Kidney epithelial cell (primary cell): Measurements from ENCODE around the gene URI1. TPM values are rescaled to one million over a fixed set of nuclear protein-coding genes. Genes with fewer than 3 reads are reported as not detected.

Experiments used
- DNase-seq: peaks from one replicate; pipeline ENCODE4 v3.0.0-alpha.2; 2010; ENCODE audit warnings: low read depth
- H3K27me3 ChIP-seq: 2 replicates; pipeline ENCODE4 v1.6.0; 2011; ENCODE audit warnings: low read length; ENCODE audit not compliant: control insufficient read depth, insufficient read depth
- H3K36me3 ChIP-seq: 2 replicates; pipeline ENCODE4 v1.5.1; 2011; ENCODE audit warnings: low read length; ENCODE audit not compliant: control insufficient read depth, insufficient read depth
- H3K4me3 ChIP-seq: 2 replicates; pipeline ENCODE4 v1.5.1; 2011; ENCODE audit warnings: low read depth, mild to moderate bottlenecking, control low read depth, low read length
- CTCF ChIP-seq: IDR thresholded peaks from 2 replicates; pipeline ENCODE4 v1.5.1; 2011; ENCODE audit warnings: mild to moderate bottlenecking, moderate library complexity, low read length, control low read depth, inconsistent platforms; ENCODE audit not compliant: insufficient read depth, poor library complexity, severe bottlenecking
- total RNA-seq: library from RNA; depleted of rRNA; stranded (reverse); fragments of >200 nt; gene quantifications from 2 replicates; pipeline ENCODE4 v1.2.3, GENCODE V29; 2015

The URI1 gene
- total RNA-seq, 1 donor from 2014 or later = 52.0 TPM

- TF ChIP-seq CTCF = no peak
- Histone ChIP-seq H3K4me3 (no peak overlapping the region), H3K36me3 (no peaks in the 10 kb centered on the region), H3K27me3 (no peaks in the 10 kb centered on the region)
- no peak for DNase-seq
Measured at GRCh38 chr19:29923653-29924052, 18.4 kb upstream of the URI1 start.

GRCh38 chr19:29926031-29926430, 16.0 kb upstream of the URI1 start:
- H3K4me3 ChIP-seq = no peak overlapping the region
- TF ChIP-seq CTCF = no peak
- H3K27me3 ChIP-seq = no peaks in the 10 kb centered on the region
- H3K36me3 ChIP-seq = no peaks in the 10 kb centered on the region
- no peak for DNase-seq

- H3K36me3 ChIP-seq = no peaks in the 10 kb centered on the region
- TF ChIP-seq CTCF = no peak
- H3K27me3 ChIP-seq = no peaks in the 10 kb centered on the region
- no peak for DNase-seq
- H3K4me3 ChIP-seq = no peak overlapping the region
Measured at GRCh38 chr19:29926801-29927200, 15.2 kb upstream of the URI1 start.

GRCh38 chr19:29927944-29928625, 14.0 kb upstream of the URI1 start:
- H3K27me3 ChIP-seq = no peaks in the 10 kb centered on the region
- DNase-seq = no peak
- no peak overlapping the region for H3K4me3 ChIP-seq
- no peak for TF ChIP-seq CTCF
- no peaks in the 10 kb centered on the region for H3K36me3 ChIP-seq

- no peaks in the 10 kb centered on the region for H3K36me3 ChIP-seq
Measured at GRCh38 chr19:29928831-29929230, 13.2 kb upstream of the URI1 start.

More at GRCh38 chr19:29928831-29929230, 13.2 kb upstream of the URI1 start:
- TF ChIP-seq CTCF = no peak
- Histone ChIP-seq H3K27me3 (no peaks in the 10 kb centered on the region), H3K4me3 (no peak overlapping the region)
- DNase-seq = no peak
